SU-DHL-6 (cell line): Measurements from ENCODE around the gene TNKS1BP1.

Source experiments
- CTCF ChIP-seq: fragments of 200-600 bp; sonication (generic); IDR thresholded peaks from one replicate; pipeline ENCODE4 v1.5.1; 2017; ENCODE audit warnings: antibody characterized with exemption, mild to moderate bottlenecking, low read length, moderate library complexity; ENCODE audit not compliant: insufficient read depth, poor library complexity, severe bottlenecking
- EZH2phosphoT487 ChIP-seq: fragments of 200-600 bp; sonication (generic), shearing (Covaris generic); conservative IDR thresholded peaks from 2 replicates; pipeline ENCODE4 v1.6.1; 2018; ENCODE audit warnings: mild to moderate bottlenecking, antibody characterized with exemption, low read length, moderate library complexity, mixed read lengths

- TF ChIP-seq CTCF (no peak), EZH2phosphoT487 (no peak)
These were observed 25.5 kb downstream of the TNKS1BP1 start for GRCh38 chr11:57299150-57299737.
